CD4-positive, alpha-beta T cell (primary cell): ENCODE measurements around the gene TMEM72. TPM values are rescaled to one million over a fixed set of nuclear protein-coding genes. Genes with fewer than 3 reads are reported as not detected.

ENCODE experiments used
- ATAC-seq: fragments of 200-7000 bp; cut with Tn5 transposase; one replicate; pipeline ENCODE4 v1.10.0; 2022; ENCODE audit warnings: mild to moderate bottlenecking; ENCODE audit not compliant: poor library complexity
- CTCF ChIA-PET: fragments of 350-600 bp; sonication (Branson Sonifier 250); formaldehyde crosslinking; loops from one replicate; lab custom pipeline; 2021; ENCODE audit warnings: antibody characterized with exemption, inconsistent platforms; lab: Charles Lee
- POLR2A ChIA-PET: fragments of 350-600 bp; sonication (Branson Sonifier 250); formaldehyde crosslinking; loops from one replicate; lab custom pipeline; 2021; ENCODE audit warnings: antibody characterized with exemption, inconsistent platforms; lab: Charles Lee
- DNase-seq, 14 experiments: peaks; one replicate each; pipeline ENCODE4 v3.0.0-alpha.2; 2013 to 2020; ENCODE audit warnings: mixed read lengths in 2 of 14
- H3K27ac ChIP-seq, 2 donors: one replicate each; pipeline versions ENCODE4 v1.5.1 to v1.7.0; 2013; ENCODE audit warnings: low read length in 2 of 2, low read depth in 1 of 2, mild to moderate bottlenecking in 1 of 2
- H3K27me3 ChIP-seq, 2 experiments: 1 replicate in 1 of 2; 2 replicates in 1 of 2; pipeline versions ENCODE4 v1.6.1 to v1.7.0; 2013; ENCODE audit warnings: low read length in 2 of 2, control low read depth in 1 of 2, mild to moderate bottlenecking in 1 of 2, moderate library complexity in 1 of 2; ENCODE audit not compliant: insufficient read depth in 2 of 2, control insufficient read depth in 1 of 2
- H3K36me3 ChIP-seq: one replicate; pipeline ENCODE4 v1.6.1; 2013; ENCODE audit warnings: low read length, control low read depth; ENCODE audit not compliant: insufficient read depth
- H3K4me1 ChIP-seq: one replicate; pipeline ENCODE4 v1.6.1; 2013; ENCODE audit warnings: low read length, control low read depth; ENCODE audit not compliant: insufficient read depth
- H3K4me3 ChIP-seq: one replicate; pipeline ENCODE4 v1.5.1; 2013; ENCODE audit warnings: mild to moderate bottlenecking, low read length, moderate library complexity
- H3K9me3 ChIP-seq, 2 experiments: 1 replicate in 1 of 2; 2 replicates in 1 of 2; pipeline versions ENCODE4 v1.6.1 to v1.7.0; 2013; ENCODE audit warnings: low read length in 2 of 2, mild to moderate bottlenecking in 2 of 2, control low read depth in 1 of 2, moderate library complexity in 1 of 2; ENCODE audit not compliant: control insufficient read depth in 1 of 2, insufficient read depth in 1 of 2
- H3K27ac Mint-ChIP-seq: one replicate; pipeline ENCODE4 v1.8.0; 2020; ENCODE audit warnings: mixed read lengths
- H3K27me3 Mint-ChIP-seq: one replicate; pipeline ENCODE4 v1.8.0; 2021; ENCODE audit warnings: mixed read lengths
- H3K36me3 Mint-ChIP-seq: one replicate; pipeline ENCODE4 v1.8.0; 2021; ENCODE audit warnings: low read depth, mixed read lengths
- H3K4me1 Mint-ChIP-seq: one replicate; pipeline ENCODE4 v1.8.0; 2021; ENCODE audit warnings: low read depth, mixed read lengths
- H3K4me3 Mint-ChIP-seq: one replicate; pipeline ENCODE4 v1.8.0; 2020; ENCODE audit warnings: mild to moderate bottlenecking, mixed read lengths
- H3K9me3 Mint-ChIP-seq: one replicate; pipeline ENCODE4 v1.8.0; 2020; ENCODE audit warnings: mixed read lengths
- intact Hi-C, 2 experiments: fragments of 100-400 bp; cut with DNase I in 1 of 2; cut with micrococcal nuclease in 1 of 2; formaldehyde crosslinking; loops; one replicate each; pipeline versions ENCODE4 v1.15.1 to v1.9.0; 2023 to 2025; cut with DNase I, micrococcal nuclease
- total RNA-seq, 174 experiments: library from RNA in 2 of 174; stranded (reverse) in 2 of 174; gene quantifications; one replicate each; pipeline ENCODE4 v1.2.3 and lab custom pipeline; 2021 to 2026
- TF ChIP-seq, protein P1 (sequence below): fragments of 200-600 bp; IDR thresholded peaks from one replicate; pipeline ENCODE4 v1.8.0; 2022; ENCODE audit warnings: antibody characterized with exemption, mild to moderate bottlenecking

Gene TMEM72
- total RNA-seq, 2 experiments from 2014 or later = not detected

DNA sequence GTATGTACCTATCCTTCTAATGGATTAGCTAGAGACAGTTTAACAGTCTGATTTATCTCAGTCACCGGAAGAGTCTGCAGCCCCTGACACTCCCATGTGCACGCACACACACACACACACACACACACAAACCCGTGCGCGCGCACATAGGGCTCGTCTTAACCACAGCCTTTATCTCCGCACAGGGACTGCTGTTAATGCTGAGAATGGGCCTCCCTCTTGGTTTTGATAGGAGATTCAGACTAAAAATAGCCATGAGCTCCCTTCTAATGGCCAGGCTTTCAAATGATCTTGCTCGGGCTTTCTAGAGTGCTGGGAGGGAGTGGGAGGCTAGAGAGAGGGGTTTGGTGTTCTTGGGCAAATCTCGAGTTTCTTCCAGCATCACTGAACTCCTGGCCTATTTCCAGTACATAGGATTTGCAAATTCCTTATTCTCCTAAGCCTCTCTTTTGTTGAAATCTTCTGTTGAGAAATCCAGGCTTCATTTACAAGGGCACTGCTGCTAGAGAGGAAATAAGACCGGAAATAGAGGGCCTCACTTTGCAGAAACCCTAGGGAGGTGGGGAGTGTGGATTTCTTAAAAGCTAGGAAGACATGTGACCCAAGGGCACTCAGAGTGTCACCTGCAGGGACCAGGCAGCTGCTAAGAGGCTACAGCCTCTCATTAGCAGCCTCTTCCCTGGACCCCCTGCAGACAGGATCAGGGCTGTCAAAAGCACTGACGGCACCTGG is 2.4 kb downstream of the TMEM72 start:
- peak; percentile 70 for ATAC-seq
- no peaks in the 10 kb centered on the region for H3K36me3 Mint-ChIP-seq
- H3K27ac ChIP-seq = no peak overlapping the region
- no peaks in the 10 kb centered on the region for H3K36me3 ChIP-seq
- peaks cover 21% of the 10 kb centered on the region for H3K4me1 ChIP-seq
- H3K9me3 Mint-ChIP-seq = no peaks in the 10 kb centered on the region
- H3K27me3 ChIP-seq = no peaks in the 10 kb centered on the region
- ChIA-PET CTCF (no interaction called here), POLR2A (interaction anchor here (1.5 kb wide), 1 partner anchor 12 kb away, joined by 3 read pairs; no protein-coding TSS in a partner anchor)
- DNase-seq = peak in 10 of 14 experiments; percentile 16 to 61 (median 30)
- intact Hi-C loops = no loop called here
- no peak overlapping the region for H3K4me3 ChIP-seq
- peaks cover 14% of the 10 kb centered on the region for H3K4me1 Mint-ChIP-seq
- peak overlapping the region; percentile 83 for H3K27ac Mint-ChIP-seq
- TF ChIP-seq, protein P1, sequence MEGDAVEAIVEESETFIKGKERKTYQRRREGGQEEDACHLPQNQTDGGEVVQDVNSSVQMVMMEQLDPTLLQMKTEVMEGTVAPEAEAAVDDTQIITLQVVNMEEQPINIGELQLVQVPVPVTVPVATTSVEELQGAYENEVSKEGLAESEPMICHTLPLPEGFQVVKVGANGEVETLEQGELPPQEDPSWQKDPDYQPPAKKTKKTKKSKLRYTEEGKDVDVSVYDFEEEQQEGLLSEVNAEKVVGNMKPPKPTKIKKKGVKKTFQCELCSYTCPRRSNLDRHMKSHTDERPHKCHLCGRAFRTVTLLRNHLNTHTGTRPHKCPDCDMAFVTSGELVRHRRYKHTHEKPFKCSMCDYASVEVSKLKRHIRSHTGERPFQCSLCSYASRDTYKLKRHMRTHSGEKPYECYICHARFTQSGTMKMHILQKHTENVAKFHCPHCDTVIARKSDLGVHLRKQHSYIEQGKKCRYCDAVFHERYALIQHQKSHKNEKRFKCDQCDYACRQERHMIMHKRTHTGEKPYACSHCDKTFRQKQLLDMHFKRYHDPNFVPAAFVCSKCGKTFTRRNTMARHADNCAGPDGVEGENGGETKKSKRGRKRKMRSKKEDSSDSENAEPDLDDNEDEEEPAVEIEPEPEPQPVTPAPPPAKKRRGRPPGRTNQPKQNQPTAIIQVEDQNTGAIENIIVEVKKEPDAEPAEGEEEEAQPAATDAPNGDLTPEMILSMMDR = no peak
- no peaks in the 10 kb centered on the region for H3K27me3 Mint-ChIP-seq
- peak overlapping the region; percentile 52 for H3K4me3 Mint-ChIP-seq
- no peaks in the 10 kb centered on the region for H3K9me3 ChIP-seq

DNA sequence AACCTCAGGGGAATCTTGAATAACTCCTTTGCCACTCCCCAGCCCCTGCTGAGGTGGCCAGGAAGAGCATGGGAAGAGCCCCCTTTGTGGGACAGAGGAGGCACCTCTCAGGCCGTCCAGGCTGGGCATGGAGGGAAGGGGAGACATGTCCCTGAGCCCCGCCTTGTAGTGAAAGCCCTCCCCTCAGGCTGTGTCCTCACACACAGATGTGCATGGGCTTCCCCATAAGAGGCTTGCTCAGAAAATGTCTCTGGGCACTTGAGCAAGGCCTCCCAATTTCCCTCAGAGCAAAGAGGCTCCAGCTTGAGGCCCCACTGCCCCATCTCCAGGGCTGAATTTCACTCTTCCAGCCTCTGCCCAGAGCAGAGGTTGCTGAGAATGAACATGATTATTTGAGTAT is 3.8 kb downstream of the TMEM72 start:
- Mint-ChIP-seq H3K27me3 (no peaks in the 10 kb centered on the region), H3K9me3 (no peaks in the 10 kb centered on the region), H3K4me3 (no peak overlapping the region), H3K4me1 (peaks cover 14% of the 10 kb centered on the region), H3K36me3 (no peaks in the 10 kb centered on the region), H3K27ac (no peak overlapping the region)
- H3K4me1 ChIP-seq = peaks cover 21% of the 10 kb centered on the region
- intact Hi-C loops = no loop called here
- TF ChIP-seq, protein P1 = no peak
- no peaks in the 10 kb centered on the region for H3K9me3 ChIP-seq
- ChIA-PET CTCF (no interaction called here), POLR2A (no interaction called here)
- H3K27me3 ChIP-seq = no peaks in the 10 kb centered on the region
- no peak overlapping the region for H3K27ac ChIP-seq
- ATAC-seq (no peak), DNase-seq (no peak)
- H3K36me3 ChIP-seq = no peaks in the 10 kb centered on the region
- H3K4me3 ChIP-seq = no peak overlapping the region

DNA sequence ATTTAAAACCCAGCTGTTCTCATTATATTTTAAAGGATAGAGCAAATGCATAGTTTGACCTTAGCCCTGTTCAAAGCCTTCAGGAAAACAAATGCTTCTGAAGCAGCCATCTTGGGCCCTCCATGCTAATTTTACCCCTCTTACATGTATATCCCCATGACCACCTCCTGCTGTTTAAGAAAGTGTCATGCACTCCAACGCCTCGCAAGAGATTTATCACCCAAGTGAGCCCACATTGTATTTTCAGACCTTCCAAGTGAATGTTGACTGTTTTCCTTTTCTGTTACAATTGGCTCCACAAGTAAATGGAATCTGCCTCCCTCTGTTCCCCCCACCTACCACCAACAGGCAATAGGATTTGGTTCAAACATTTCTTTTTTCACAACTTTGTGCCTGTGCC is 5.3 kb downstream of the TMEM72 start:
- H3K27ac ChIP-seq = no peak overlapping the region
- POLR2A ChIA-PET = no interaction called here
- no peak overlapping the region for H3K4me3 ChIP-seq
- no peak overlapping the region for H3K4me3 Mint-ChIP-seq
- H3K36me3 ChIP-seq = no peaks in the 10 kb centered on the region
- peaks cover 21% of the 10 kb centered on the region for H3K4me1 ChIP-seq
- no peaks in the 10 kb centered on the region for H3K27me3 ChIP-seq
- H3K4me1 Mint-ChIP-seq = peaks cover 14% of the 10 kb centered on the region
- TF ChIP-seq, protein P1 = no peak
- no peak for DNase-seq
- no peak overlapping the region for H3K27ac Mint-ChIP-seq
- H3K27me3 Mint-ChIP-seq = no peaks in the 10 kb centered on the region
- H3K9me3 Mint-ChIP-seq = no peaks in the 10 kb centered on the region
- CTCF ChIA-PET = no interaction called here
- H3K36me3 Mint-ChIP-seq = no peaks in the 10 kb centered on the region
- no peaks in the 10 kb centered on the region for H3K9me3 ChIP-seq
- ATAC-seq = no peak
- intact Hi-C loops = no loop called here
